GM18951 (cell line): ENCODE measurements around the gene AKAP12.

Experiments used
- POLR2A ChIP-seq: IDR thresholded peaks from 4 replicates; pipeline ENCODE4 v1.6.1; 2011; ENCODE audit warnings: mild to moderate bottlenecking; ENCODE audit not compliant: insufficient read length, insufficient read depth; ENCODE audit errors: extremely low read depth
- in situ Hi-C: fragments of 300-500 bp; cut with MboI; formaldehyde crosslinking; loops from one replicate; pipeline ENCODE4 v1.12.0; 2022; ENCODE audit warnings: low sequenced_read_pairs, mixed read lengths, inconsistent platforms; ENCODE audit not compliant: unreplicated experiment

AKAP12 gene

GRCh38 chr6:151224076-151224475 lies 15.7 kb upstream of the AKAP12 start:
- in situ Hi-C loops: no loop called here
- TF ChIP-seq POLR2A: no peak

- in situ Hi-C loops: no loop called here
- TF ChIP-seq POLR2A: no peak
Measured at GRCh38 chr6:151225919-151226318, 13.8 kb upstream of the AKAP12 start.

GRCh38 chr6:151228788-151229400 lies 10.9 kb upstream of the AKAP12 start:
- in situ Hi-C loops: no loop called here
- no peak for TF ChIP-seq POLR2A

GRCh38 chr6:151229401-151230276 lies 10.1 kb upstream of the AKAP12 start:
- TF ChIP-seq POLR2A: no peak
- in situ Hi-C loops: no loop called here

GRCh38 chr6:151230277-151230577 lies 9.5 kb upstream of the AKAP12 start:
- in situ Hi-C loops: no loop called here

GRCh38 chr6:151232899-151233298 lies 6.9 kb upstream of the AKAP12 start:
- in situ Hi-C loops: no loop called here
- no peak for TF ChIP-seq POLR2A

More at GRCh38 chr6:151230277-151230577, 9.5 kb upstream of the AKAP12 start:
- no peak for TF ChIP-seq POLR2A

GRCh38 chr6:151233731-151234130 lies 6.0 kb upstream of the AKAP12 start:
- in situ Hi-C loops: no loop called here

GRCh38 chr6:151236668-151237401 lies 2.9 kb upstream of the AKAP12 start:
- in situ Hi-C loops: no loop called here
- TF ChIP-seq POLR2A: no peak

More at GRCh38 chr6:151233731-151234130, 6.0 kb upstream of the AKAP12 start:
- TF ChIP-seq POLR2A: no peak

GRCh38 chr6:151240036-151240685 lies 394 bp downstream of the AKAP12 start:
- no peak for TF ChIP-seq POLR2A
- in situ Hi-C loops: no loop called here

GRCh38 chr6:151240791-151241642 lies 1.2 kb downstream of the AKAP12 start:
- no peak for TF ChIP-seq POLR2A
- in situ Hi-C loops: no loop called here

GRCh38 chr6:151241853-151242252 lies 2.1 kb downstream of the AKAP12 start:
- no peak for TF ChIP-seq POLR2A
- in situ Hi-C loops: no loop called here

GRCh38 chr6:151242420-151242861 lies 2.7 kb downstream of the AKAP12 start:
- TF ChIP-seq POLR2A: no peak

More at GRCh38 chr6:151242420-151242861, 2.7 kb downstream of the AKAP12 start:
- in situ Hi-C loops: no loop called here
